ENCODE data around the gene HOXB2.
A peak's percentile ranks its signal among the peaks of the same experiment; 100 is the strongest.

HOXB2 gene

DNA sequence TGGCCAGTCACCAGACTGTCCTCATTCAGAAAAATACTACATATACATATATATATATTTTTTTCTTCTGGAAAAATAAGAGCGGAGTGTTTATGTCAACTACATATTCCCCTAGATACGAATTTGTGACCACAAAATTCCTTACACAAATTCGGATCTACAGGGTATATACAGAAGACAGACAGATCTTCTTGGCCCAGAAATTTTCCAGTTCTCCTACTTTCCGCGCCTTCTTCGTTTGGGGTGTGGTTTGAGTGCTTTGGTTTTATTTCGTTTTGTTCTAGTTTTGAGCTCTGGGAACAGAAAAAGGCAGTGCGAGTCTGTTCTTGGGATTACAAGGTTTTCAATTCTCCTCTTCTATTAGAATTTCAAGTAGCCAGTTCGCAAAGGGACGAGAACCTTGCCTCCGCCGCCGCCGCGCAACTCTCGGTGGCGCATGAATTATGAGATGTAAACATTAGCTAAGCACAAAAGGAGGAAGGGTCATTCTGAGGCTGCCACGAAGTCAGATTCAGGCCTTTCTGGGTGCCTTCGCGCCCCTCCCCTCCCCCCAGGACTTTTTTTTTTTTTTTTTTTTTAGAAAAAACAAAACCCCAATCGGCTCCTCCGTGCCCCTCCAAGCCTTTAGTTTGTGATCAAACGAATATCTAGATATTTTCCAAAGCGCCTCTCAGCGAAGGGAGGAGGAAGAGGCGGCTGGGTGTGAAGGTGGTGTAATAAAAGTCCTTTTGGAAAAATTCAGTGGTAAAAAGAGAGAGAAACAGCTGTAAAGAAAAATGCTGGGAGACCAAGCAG lies 35.0 kb upstream of the HOXB2 start:
- Histone ChIP-seq H3K27ac (ENCODE audit: poor library complexity, severe bottlenecking) (no peak overlapping the region), H3K4me1 (ENCODE audit: insufficient read depth, poor library complexity, severe bottlenecking) (no peaks in the 10 kb centered on the region), H3K36me3 (ENCODE audit: low read depth) (peaks cover 5% of the 10 kb centered on the region), H3K4me3 (ENCODE audit: severe bottlenecking) (no peak overlapping the region), H3K27me3 (ENCODE audit: insufficient read depth, poor library complexity, severe bottlenecking) (no peaks in the 10 kb centered on the region), H3K9me3 (ENCODE audit: severe bottlenecking) (no peaks in the 10 kb centered on the region)
- DNase-seq (ENCODE audit: low spot score) (no peak), ATAC-seq (ENCODE audit: low read depth) (no peak)
- TF ChIP-seq, protein P1, sequence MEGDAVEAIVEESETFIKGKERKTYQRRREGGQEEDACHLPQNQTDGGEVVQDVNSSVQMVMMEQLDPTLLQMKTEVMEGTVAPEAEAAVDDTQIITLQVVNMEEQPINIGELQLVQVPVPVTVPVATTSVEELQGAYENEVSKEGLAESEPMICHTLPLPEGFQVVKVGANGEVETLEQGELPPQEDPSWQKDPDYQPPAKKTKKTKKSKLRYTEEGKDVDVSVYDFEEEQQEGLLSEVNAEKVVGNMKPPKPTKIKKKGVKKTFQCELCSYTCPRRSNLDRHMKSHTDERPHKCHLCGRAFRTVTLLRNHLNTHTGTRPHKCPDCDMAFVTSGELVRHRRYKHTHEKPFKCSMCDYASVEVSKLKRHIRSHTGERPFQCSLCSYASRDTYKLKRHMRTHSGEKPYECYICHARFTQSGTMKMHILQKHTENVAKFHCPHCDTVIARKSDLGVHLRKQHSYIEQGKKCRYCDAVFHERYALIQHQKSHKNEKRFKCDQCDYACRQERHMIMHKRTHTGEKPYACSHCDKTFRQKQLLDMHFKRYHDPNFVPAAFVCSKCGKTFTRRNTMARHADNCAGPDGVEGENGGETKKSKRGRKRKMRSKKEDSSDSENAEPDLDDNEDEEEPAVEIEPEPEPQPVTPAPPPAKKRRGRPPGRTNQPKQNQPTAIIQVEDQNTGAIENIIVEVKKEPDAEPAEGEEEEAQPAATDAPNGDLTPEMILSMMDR (IDR thresholded peaks at IDR 0.05; ENCODE audit: poor library complexity, severe bottlenecking), result no peak

- no peak overlapping the region for H3K4me3 ChIP-seq (ENCODE audit: severe bottlenecking)
- no peaks in the 10 kb centered on the region for H3K9me3 ChIP-seq (ENCODE audit: severe bottlenecking)
- peaks cover 5% of the 10 kb centered on the region for H3K36me3 ChIP-seq (ENCODE audit: low read depth)
- ATAC-seq (ENCODE audit: low read depth), result no peak
- DNase-seq (ENCODE audit: low spot score), result no peak
- no peaks in the 10 kb centered on the region for H3K4me1 ChIP-seq (ENCODE audit: insufficient read depth, poor library complexity, severe bottlenecking)
- H3K27me3 ChIP-seq (ENCODE audit: insufficient read depth, poor library complexity, severe bottlenecking), result no peaks in the 10 kb centered on the region
- TF ChIP-seq, protein P1 (IDR thresholded peaks at IDR 0.05; ENCODE audit: poor library complexity, severe bottlenecking), result no peak
- H3K27ac ChIP-seq (ENCODE audit: poor library complexity, severe bottlenecking), result no peak overlapping the region
Measured at GRCh38 chr17:48579471-48579759, 34.5 kb upstream of the HOXB2 start.

- Histone ChIP-seq H3K9me3 (ENCODE audit: severe bottlenecking) (no peaks in the 10 kb centered on the region), H3K4me3 (ENCODE audit: severe bottlenecking) (peak overlapping the region; percentile 63), H3K4me1 (ENCODE audit: insufficient read depth, poor library complexity, severe bottlenecking) (peaks cover under 1% of the 10 kb centered on the region), H3K27me3 (ENCODE audit: insufficient read depth, poor library complexity, severe bottlenecking) (no peaks in the 10 kb centered on the region), H3K36me3 (ENCODE audit: low read depth) (peaks cover 5% of the 10 kb centered on the region), H3K27ac (ENCODE audit: poor library complexity, severe bottlenecking) (peak overlapping the region; percentile 35)
- ATAC-seq (ENCODE audit: low read depth) (peak; percentile 13; the same call in 1 of the 3 replicates), DNase-seq (ENCODE audit: low spot score) (no peak)
- TF ChIP-seq, protein P1 (IDR thresholded peaks at IDR 0.05; ENCODE audit: poor library complexity, severe bottlenecking), result no peak
Measured at GRCh38 chr17:48578616-48579470, 33.9 kb upstream of the HOXB2 start.

GRCh38 chr17:48577946-48578615 lies 33.2 kb upstream of the HOXB2 start, which contains the start of gene HOXB4:
HOXB4 (minus strand) TSS chr17:48578350; CDS start chr17:48578319, 31 bp downstream.
- H3K36me3 ChIP-seq (ENCODE audit: low read depth), result peaks cover 5% of the 10 kb centered on the region
- TF ChIP-seq, protein P1 (IDR thresholded peaks at IDR 0.05; ENCODE audit: poor library complexity, severe bottlenecking), result no peak
- no peak for DNase-seq (ENCODE audit: low spot score)
- no peaks in the 10 kb centered on the region for H3K9me3 ChIP-seq (ENCODE audit: severe bottlenecking)
- peaks cover 5% of the 10 kb centered on the region for H3K4me1 ChIP-seq (ENCODE audit: insufficient read depth, poor library complexity, severe bottlenecking)
- H3K4me3 ChIP-seq (ENCODE audit: severe bottlenecking), result peak within 1 kb of the TSS; percentile 63
- peak within 1 kb of the TSS; percentile 35 for H3K27ac ChIP-seq (ENCODE audit: poor library complexity, severe bottlenecking)
- peak; percentile 75 for ATAC-seq (ENCODE audit: low read depth)
- H3K27me3 ChIP-seq (ENCODE audit: insufficient read depth, poor library complexity, severe bottlenecking), result no peaks in the 10 kb centered on the region
